ENCODE measurements around the gene URAD. TPM values are rescaled to one million over a fixed set of nuclear protein-coding genes. Genes with fewer than 3 reads are reported as not detected.

Gene URAD
- total RNA-seq, 1 experiment from 2014 or later: not detected

- Histone ChIP-seq H3K79me2 (ENCODE audit: low read length) (no peaks in the 10 kb centered on the region), H2AFZ (ENCODE audit: low read length) (no peak overlapping the region), H3K4me2 (ENCODE audit: low read length) (no peak overlapping the region), H3K9ac (ENCODE audit: low read length) (no peak overlapping the region), H3F3A (ENCODE audit: low read length, unreplicated experiment) (no peaks in the 10 kb centered on the region), H3K27me3 (ENCODE audit: low read length) (0 out of 2 replicates have a peak, but pooled peaks cover 4% of the 10 kb centered on the region), H3K9me3 (ENCODE audit: low read length) (no peaks in the 10 kb centered on the region), H3K4me1 (ENCODE audit: insufficient read depth, low read length) (peaks cover 15% of the 10 kb centered on the region), H3K4me3 (ENCODE audit: low read length) (no peak overlapping the region), H3K9me2 (replicated peaks; ENCODE audit: low read length) (no peaks in the 10 kb centered on the region), H4K20me1 (ENCODE audit: low read length) (no peaks in the 10 kb centered on the region), H3K36me3 (ENCODE audit: low read depth, low read length) (no peaks in the 10 kb centered on the region), H3K27ac (ENCODE audit: low read length) (no peak overlapping the region)
- no peak for DNase-seq
- intact Hi-C loops (cut with micrococcal nuclease): no loop called here
- no TSS peak for BruUV-seq (replicated peaks)
- ChIA-PET CTCF (no interaction called here), POLR2A (ENCODE audit: unreplicated experiment) (no interaction called here)
- no peak for TF ChIP-seq EZH2 (IDR thresholded peaks at IDR 0.05; ENCODE audit: low read length, unreplicated experiment)
- TF ChIP-seq CTCF (conservative IDR thresholded peaks at IDR 0.05; ENCODE audit: low read depth, low read length): no peak
- no peak for TF ChIP-seq EZH2phosphoT487 (IDR thresholded peaks at IDR 0.05; ENCODE audit: borderline replicate concordance, low read length)
- ATAC-seq: no peak
Measured at GRCh38 chr13:28014301-28014700, 25.8 kb upstream of the URAD start.

GRCh38 chr13:28013482-28013881, 25.0 kb upstream of the URAD start:
- H2AFZ ChIP-seq (ENCODE audit: low read length): no peak overlapping the region
- H3K36me3 ChIP-seq (ENCODE audit: low read depth, low read length): no peaks in the 10 kb centered on the region
- no peaks in the 10 kb centered on the region for H4K20me1 ChIP-seq (ENCODE audit: low read length)
- intact Hi-C loops (cut with micrococcal nuclease): no loop called here
- H3K9me3 ChIP-seq (ENCODE audit: low read length): no peaks in the 10 kb centered on the region
- TF ChIP-seq EZH2 (IDR thresholded peaks at IDR 0.05; ENCODE audit: low read length, unreplicated experiment): no peak
- CTCF ChIA-PET: no interaction called here
- POLR2A ChIA-PET (ENCODE audit: unreplicated experiment): no interaction called here
- H3K9ac ChIP-seq (ENCODE audit: low read length): no peak overlapping the region
- no TSS peak for BruUV-seq (replicated peaks)
- ATAC-seq: no peak
- peaks cover 15% of the 10 kb centered on the region for H3K4me1 ChIP-seq (ENCODE audit: insufficient read depth, low read length)
- no peaks in the 10 kb centered on the region for H3K79me2 ChIP-seq (ENCODE audit: low read length)
- DNase-seq: no peak
- no peak overlapping the region for H3K4me3 ChIP-seq (ENCODE audit: low read length)
- H3K27me3 ChIP-seq (ENCODE audit: low read length): 0 out of 2 replicates have a peak, but pooled peaks cover 4% of the 10 kb centered on the region
- no peak overlapping the region for H3K27ac ChIP-seq (ENCODE audit: low read length)
- H3F3A ChIP-seq (ENCODE audit: low read length, unreplicated experiment): no peaks in the 10 kb centered on the region
- no peaks in the 10 kb centered on the region for H3K9me2 ChIP-seq (replicated peaks; ENCODE audit: low read length)
- H3K4me2 ChIP-seq (ENCODE audit: low read length): no peak overlapping the region

GRCh38 chr13:28012896-28013295, 24.4 kb upstream of the URAD start:
- Histone ChIP-seq H3K9me2 (replicated peaks; ENCODE audit: low read length) (no peaks in the 10 kb centered on the region), H2AFZ (ENCODE audit: low read length) (no peak overlapping the region), H3K36me3 (ENCODE audit: low read depth, low read length) (no peaks in the 10 kb centered on the region), H3K4me2 (ENCODE audit: low read length) (peak overlapping the region; percentile 10; the same call in 1 of the 2 replicates), H3K27ac (ENCODE audit: low read length) (peak overlapping the region; percentile 53), H3F3A (ENCODE audit: low read length, unreplicated experiment) (no peaks in the 10 kb centered on the region), H3K79me2 (ENCODE audit: low read length) (no peaks in the 10 kb centered on the region), H3K4me1 (ENCODE audit: insufficient read depth, low read length) (peaks cover 15% of the 10 kb centered on the region), H3K4me3 (ENCODE audit: low read length) (no peak overlapping the region), H4K20me1 (ENCODE audit: low read length) (no peaks in the 10 kb centered on the region), H3K9me3 (ENCODE audit: low read length) (no peaks in the 10 kb centered on the region), H3K9ac (ENCODE audit: low read length) (no peak overlapping the region), H3K27me3 (ENCODE audit: low read length) (0 out of 2 replicates have a peak, but pooled peaks cover 4% of the 10 kb centered on the region)
- POLR2A ChIA-PET (ENCODE audit: unreplicated experiment): interaction anchor here (0.6 kb wide), 2 partner anchors 360 to 380 kb away, joined by 5 to 10 read pairs; no protein-coding TSS in a partner anchor
- TF ChIP-seq EZH2 (IDR thresholded peaks at IDR 0.05; ENCODE audit: low read length, unreplicated experiment): no peak
- no peak for TF ChIP-seq EZH2phosphoT487 (IDR thresholded peaks at IDR 0.05; ENCODE audit: borderline replicate concordance, low read length)
- no peak for TF ChIP-seq CTCF (conservative IDR thresholded peaks at IDR 0.05; ENCODE audit: low read depth, low read length)
- ATAC-seq (peak; percentile 42), DNase-seq (peak; percentile 69)
- no TSS peak for BruUV-seq (replicated peaks)
- intact Hi-C loops (cut with micrococcal nuclease): no loop called here
- CTCF ChIA-PET: no interaction called here

Measured in PC-3 (cell line).